Activated CD8-positive, alpha-beta memory T cell treated with anti-CD3 and anti-CD28 coated beads for 1 hour (primary cell): ENCODE measurements around the gene SS18.

Experiments used
- DNase-seq, 2 donors: peaks; one replicate each; pipeline ENCODE4 v3.0.0-alpha.2; 2020; ENCODE audit warnings: low read depth in 1 of 2; ENCODE audit errors: extremely low read depth in 1 of 2

The SS18 gene

GRCh38 chr18:26003817-26004216, 86.6 kb downstream of the SS18 start:
- DNase-seq, result no peak

GRCh38 chr18:26003356-26003755, 87.1 kb downstream of the SS18 start:
- DNase-seq, result no peak

- no peak for DNase-seq
Observed at GRCh38 chr18:26002375-26002910, 88.0 kb downstream of the SS18 start.

- DNase-seq, result no peak
Observed at GRCh38 chr18:25998461-25998860, 92.0 kb downstream of the SS18 start.

GRCh38 chr18:25992566-25992965, 97.8 kb downstream of the SS18 start:
- DNase-seq, result no peak

GRCh38 chr18:25990473-25990872, 99.9 kb downstream of the SS18 start:
- no peak for DNase-seq

- DNase-seq, result no peak
Observed at GRCh38 chr18:25985707-25986394, 104.6 kb downstream of the SS18 start.

GRCh38 chr18:25983730-25984129, 106.7 kb downstream of the SS18 start:
- no peak for DNase-seq

GRCh38 chr18:25982961-25983360, 107.5 kb downstream of the SS18 start:
- no peak for DNase-seq

GRCh38 chr18:25982153-25982552, 108.3 kb downstream of the SS18 start:
- no peak for DNase-seq

GRCh38 chr18:25979369-25980040, 110.9 kb downstream of the SS18 start:
- no peak for DNase-seq

- DNase-seq, result no peak
Observed at GRCh38 chr18:25976554-25976953, 113.9 kb downstream of the SS18 start.

- DNase-seq, result no peak
Observed at GRCh38 chr18:25974630-25975077, 115.8 kb downstream of the SS18 start.
